HG03095 (cell line): ENCODE results near the gene BORCS5.
"Not testable (repeated sequence)": the region's sequence is repeated elsewhere in the genome, so short reads cannot be mapped to it uniquely, and the experiment has no call there.

Experiments
- ATAC-seq: cut with Tn5 transposase; IDR thresholded peaks from one replicate; pipeline ENCODE4 v1.9.1; 2021; ENCODE audit warnings: moderate library complexity; ENCODE audit not compliant: unreplicated experiment

BORCS5 gene

DNA sequence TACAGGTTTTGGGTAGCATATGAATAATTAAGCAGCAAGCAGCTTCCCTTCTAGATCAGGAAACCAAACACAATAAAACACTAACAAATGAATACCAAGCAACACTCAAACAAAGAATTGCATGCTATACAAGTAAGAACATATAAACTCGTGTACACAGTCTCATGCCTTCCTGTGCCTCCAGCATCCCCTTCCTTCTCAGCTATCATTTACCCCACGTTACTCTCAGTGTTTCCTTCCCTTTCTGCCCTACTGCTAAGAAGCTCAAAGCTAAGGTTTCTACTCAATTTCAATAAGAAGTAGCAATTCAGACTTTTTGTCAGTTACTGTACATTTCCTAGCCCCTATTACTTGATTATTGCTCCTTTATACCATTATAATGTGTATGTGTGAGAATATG is 124.8 kb downstream of the BORCS5 start:
- no peak for ATAC-seq

GRCh38 chr12:12482150-12482761 is 125.4 kb downstream of the BORCS5 start:
- ATAC-seq = no peak

DNA sequence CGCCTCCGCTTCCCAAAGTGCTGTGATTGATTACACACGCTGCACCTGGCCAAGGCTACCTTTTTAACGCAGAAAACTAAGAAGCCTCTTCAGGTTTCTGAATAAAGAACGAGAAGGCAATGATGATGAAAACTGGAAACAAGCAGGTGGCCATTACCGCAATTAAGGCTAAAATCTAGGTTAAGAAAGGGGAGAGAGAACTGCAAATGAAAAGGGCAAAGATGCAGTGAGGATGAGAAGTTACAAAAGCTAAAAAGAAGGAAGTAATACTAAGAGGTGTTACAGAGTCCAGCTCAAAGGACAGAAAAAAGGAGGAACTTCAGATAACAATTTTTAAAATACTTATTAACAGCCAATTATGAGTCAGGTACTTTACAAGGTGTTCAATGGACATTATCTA is 126.1 kb downstream of the BORCS5 start:
- ATAC-seq = no peak

GRCh38 chr12:12483438-12483837 is 126.6 kb downstream of the BORCS5 start:
- no peak for ATAC-seq

DNA sequence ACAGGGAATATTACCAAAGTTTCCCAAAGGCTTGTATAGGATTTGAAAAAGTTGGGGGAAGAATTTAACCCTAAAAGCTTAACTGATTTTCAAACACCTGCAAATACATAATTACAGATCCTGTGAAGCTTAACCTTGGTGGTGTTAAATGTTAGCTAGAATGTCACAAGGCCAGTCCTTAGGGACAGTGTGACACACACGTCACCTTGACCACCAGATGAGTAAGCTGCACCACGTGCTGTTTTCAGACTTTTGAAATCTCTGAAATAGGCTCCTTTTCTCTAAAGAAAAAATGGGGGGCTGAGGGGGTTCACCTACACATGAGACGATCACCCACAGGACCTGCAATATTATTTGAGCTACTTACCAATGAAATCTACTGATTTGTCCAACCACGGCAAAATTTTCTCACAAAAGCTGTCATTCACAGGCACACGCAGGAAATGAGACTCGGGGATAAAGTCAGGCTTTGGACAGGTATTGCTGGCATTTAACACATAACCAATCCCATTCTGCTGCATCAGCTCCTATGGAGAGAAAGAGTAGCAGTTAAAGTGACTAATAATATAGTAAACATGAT is 129.9 kb downstream of the BORCS5 start:
- peak; percentile 66 for ATAC-seq

DNA sequence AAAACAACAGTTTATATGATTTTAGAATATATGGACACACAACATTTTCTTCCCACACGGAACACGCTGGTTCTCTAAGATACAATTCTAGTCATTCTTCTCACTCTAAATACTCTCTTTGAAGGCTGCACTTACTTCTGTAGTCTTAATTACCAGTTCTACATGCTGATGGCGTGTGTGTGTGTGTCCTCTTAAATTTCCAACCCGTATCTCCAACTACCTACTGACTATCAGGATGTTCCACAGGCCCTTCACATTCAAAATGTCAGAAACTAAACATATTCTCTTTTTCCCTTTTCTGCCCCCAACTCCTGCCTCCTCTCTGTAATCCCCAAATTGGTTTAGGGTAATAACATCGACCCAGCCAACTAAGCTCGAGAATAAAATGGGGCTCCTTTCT is 130.6 kb downstream of the BORCS5 start:
- ATAC-seq = no peak

GRCh38 chr12:12488296-12488695 is 131.4 kb downstream of the BORCS5 start:
- ATAC-seq = no peak

GRCh38 chr12:12488823-12489550 is 132.1 kb downstream of the BORCS5 start:
- no peak for ATAC-seq

GRCh38 chr12:12491606-12492005 is 134.7 kb downstream of the BORCS5 start:
- ATAC-seq = no peak

GRCh38 chr12:12492547-12492946 is 135.7 kb downstream of the BORCS5 start:
- ATAC-seq = no peak

DNA sequence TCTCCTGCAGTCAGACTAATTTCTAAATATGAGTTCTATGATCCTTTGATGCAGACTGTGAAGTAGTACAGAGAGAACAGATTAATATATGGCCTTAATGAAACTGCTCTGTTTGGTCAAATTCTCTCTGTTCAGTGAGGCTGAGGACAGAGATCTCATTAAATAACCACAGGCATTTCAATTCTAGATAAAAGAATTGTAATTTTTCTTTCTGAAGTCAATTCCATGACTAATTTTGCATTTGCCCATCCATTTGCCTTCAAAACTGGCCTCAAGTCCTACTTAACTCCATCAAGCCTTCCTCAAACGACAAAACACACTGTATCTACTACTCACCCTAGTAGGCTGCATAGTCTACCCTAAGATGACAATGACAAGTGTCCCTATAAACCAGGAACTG is 138.7 kb downstream of the BORCS5 start:
- ATAC-seq = no peak

DNA sequence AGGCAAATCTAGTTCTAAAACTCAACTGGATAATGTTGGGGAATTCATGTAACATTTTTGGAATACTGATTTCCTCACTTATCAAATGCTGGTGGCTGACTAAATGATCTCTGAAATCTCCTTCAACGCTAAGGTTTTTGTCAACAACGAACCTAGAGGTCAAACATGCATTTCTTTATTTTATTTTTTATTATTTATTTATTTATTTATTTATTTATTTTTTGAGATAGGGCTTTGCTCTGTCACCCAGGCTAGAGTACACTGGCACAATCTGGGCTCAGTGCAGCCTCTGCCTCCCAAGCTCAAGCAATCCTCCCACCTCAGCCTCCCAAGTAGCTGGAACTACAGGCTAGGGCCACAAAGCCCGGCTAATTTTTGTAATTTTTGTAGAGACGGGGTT is 141.3 kb downstream of the BORCS5 start:
- ATAC-seq = no peak

- no peak for ATAC-seq
Observed at GRCh38 chr12:12499909-12500604, 143.2 kb downstream of the BORCS5 start.

GRCh38 chr12:12501121-12501520 is 144.2 kb downstream of the BORCS5 start:
- no peak for ATAC-seq

DNA sequence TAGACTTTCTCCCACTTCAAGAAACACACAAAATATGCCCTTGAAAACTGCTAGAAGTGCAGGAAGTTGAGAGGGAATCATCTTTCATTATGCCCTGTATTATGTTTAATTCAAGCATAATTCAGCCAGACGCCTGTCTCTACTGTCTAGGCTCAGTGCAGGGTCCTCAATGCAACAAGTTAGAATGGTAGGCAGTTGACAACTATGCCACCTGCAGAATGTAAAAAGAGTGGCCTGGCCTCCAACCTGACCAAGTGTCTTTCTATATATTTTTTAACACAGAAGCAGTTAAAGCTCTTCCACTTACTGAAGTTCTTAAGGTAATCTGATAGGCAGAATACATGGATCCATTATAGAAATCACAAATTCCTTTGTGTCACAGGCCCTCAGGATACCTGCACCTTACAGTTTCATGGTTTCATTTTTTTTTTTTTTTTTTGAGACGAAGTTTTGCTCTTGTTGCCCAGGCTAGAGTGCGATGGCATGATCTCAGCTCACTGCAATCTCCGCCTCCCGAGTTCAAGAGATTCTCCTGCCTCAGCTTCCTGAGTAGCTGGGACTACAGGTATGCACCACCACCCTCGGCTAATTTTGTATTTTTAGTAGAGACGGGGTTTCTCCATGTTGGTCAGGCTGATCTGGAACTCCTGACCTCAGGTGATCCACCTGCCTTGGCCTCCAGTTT is 145.4 kb downstream of the BORCS5 start:
- ATAC-seq = not testable (repeated sequence)

DNA sequence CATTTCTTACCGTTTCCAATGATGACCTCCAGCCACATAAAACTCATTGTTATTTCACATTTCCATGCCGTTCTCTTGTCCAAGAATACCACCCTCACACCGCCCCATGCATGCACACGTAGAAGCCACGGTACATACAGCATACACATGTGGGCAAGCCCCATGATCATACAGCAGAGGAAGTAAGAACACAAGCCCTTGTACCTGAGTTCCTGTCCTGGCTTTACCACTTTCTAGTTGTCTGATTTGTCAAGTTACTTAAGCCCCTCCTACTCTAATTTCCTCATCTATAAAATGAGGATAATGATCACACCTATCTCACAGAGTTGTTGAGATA is 145.9 kb downstream of the BORCS5 start:
- ATAC-seq = no peak

- no peak for ATAC-seq
Observed at GRCh38 chr12:12503384-12504078, 146.7 kb downstream of the BORCS5 start.

DNA sequence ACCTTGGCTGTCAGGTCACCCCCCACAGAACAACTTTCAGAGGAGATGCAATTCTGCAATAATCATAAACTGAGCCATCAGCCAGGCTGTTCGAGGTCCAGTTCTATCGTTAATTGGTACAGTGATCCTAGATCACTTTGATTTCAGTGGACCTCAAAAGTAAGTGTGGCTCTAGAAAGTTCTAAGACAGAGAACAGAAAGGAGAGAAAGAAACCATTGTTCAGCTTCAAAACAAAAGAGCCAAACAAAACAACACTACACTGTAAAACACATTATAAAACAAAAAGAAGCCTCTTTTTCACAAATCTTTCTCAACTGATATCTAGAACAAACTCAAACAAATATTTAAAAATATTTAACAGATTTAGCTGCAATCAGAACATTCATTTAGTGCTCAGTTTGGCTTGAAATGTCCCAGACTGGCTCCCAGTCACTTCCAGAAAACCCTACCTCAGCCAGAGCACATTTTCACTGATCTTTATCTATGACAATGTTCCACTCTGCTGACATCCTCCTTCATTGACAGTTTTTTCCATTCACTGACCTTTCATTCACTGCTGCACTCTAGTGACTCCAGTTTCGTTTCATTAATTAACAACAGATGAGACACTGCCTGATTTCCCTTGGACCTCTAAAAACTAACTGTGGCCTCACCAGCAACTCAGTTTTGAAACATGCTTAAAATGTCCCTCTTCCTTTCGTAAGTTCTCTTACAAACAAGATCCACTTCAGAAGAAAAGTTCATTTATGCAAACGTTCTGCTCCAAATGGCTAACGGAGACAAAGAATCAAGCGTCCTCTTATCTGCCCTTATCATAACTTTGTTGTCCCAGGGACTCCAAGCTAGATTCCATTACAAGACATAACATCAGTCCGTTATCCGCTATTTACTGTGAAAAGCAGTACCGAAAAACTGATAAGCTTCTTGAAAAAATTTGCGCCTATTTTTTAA is 148.9 kb downstream of the BORCS5 start:
- ATAC-seq = peak; percentile 85

GRCh38 chr12:12506496-12506890 is 149.6 kb downstream of the BORCS5 start:
- no peak for ATAC-seq

- no peak for ATAC-seq
Observed at GRCh38 chr12:12507121-12507520, 150.2 kb downstream of the BORCS5 start.
